Keratinocyte (primary cell): ENCODE data around the gene FAIM2. TPM values are rescaled to one million over a fixed set of nuclear protein-coding genes. Genes with fewer than 3 reads are reported as not detected.

ENCODE experiments used
- DNase-seq: peaks from one replicate; pipeline ENCODE4 v3.0.0-alpha.2; 2011; ENCODE audit warnings: low read depth, missing footprints, low spot score
- FAIRE-seq: peaks from 2 replicates; lab custom pipeline; 2011; peaks lifted over from hg19 to GRCh38; lab: Jason Lieb, UNC
- H2AFZ ChIP-seq: 2 replicates; pipeline ENCODE4 v1.6.0; 2012; ENCODE audit warnings: low read length, control low read depth, inconsistent platforms; ENCODE audit not compliant: control insufficient read depth
- H3K27ac ChIP-seq: 2 replicates; pipeline ENCODE4 v1.5.1; 2011; ENCODE audit warnings: low read length; ENCODE audit not compliant: control insufficient read depth, insufficient read depth
- H3K27me3 ChIP-seq: 3 replicates; pipeline ENCODE4 v1.6.0; 2011; ENCODE audit warnings: low read length; ENCODE audit not compliant: control insufficient read depth, insufficient read depth; ENCODE audit errors: extremely low read depth
- H3K36me3 ChIP-seq, 2 experiments: 2 replicates in 1 of 2; 3 replicates in 1 of 2; pipeline ENCODE4 v1.5.1; 2011; ENCODE audit warnings: low read length in 2 of 2, mild to moderate bottlenecking in 1 of 2; ENCODE audit not compliant: control insufficient read depth in 2 of 2, insufficient read depth in 2 of 2; ENCODE audit errors: extremely low read depth in 1 of 2
- H3K4me1 ChIP-seq: 3 replicates; pipeline ENCODE4 v1.5.1; 2011; ENCODE audit warnings: low read length; ENCODE audit not compliant: control insufficient read depth, insufficient read depth; ENCODE audit errors: extremely low read depth
- H3K4me2 ChIP-seq: 3 replicates; pipeline ENCODE4 v1.6.0; 2011; ENCODE audit warnings: low read depth, low read length; ENCODE audit not compliant: control insufficient read depth, insufficient read depth; ENCODE audit errors: extremely low read depth
- H3K4me3 ChIP-seq, 3 experiments: fragments of 200-600 bp in 1 of 3; sonication (generic) in 1 of 3; 2 replicates in 2 of 3; 3 replicates in 1 of 3; pipeline ENCODE4 v1.5.1; 2011 to 2016; ENCODE audit warnings: low read length in 3 of 3, mild to moderate bottlenecking in 3 of 3, control low read depth in 2 of 3, inconsistent platforms in 1 of 3, low read depth in 1 of 3, mixed read lengths in 1 of 3, mixed run types in 1 of 3, moderate library complexity in 1 of 3; ENCODE audit not compliant: control insufficient read depth in 2 of 3, insufficient read depth in 2 of 3; ENCODE audit errors: extremely low read depth in 1 of 3
- H3K79me2 ChIP-seq: 2 replicates; pipeline ENCODE4 v1.6.0; 2012; ENCODE audit warnings: low read length; ENCODE audit not compliant: control insufficient read depth, insufficient read depth
- H3K9ac ChIP-seq: 3 replicates; pipeline ENCODE4 v1.6.0; 2011; ENCODE audit warnings: low read length; ENCODE audit not compliant: control insufficient read depth, insufficient read depth; ENCODE audit errors: extremely low read depth
- H3K9me1 ChIP-seq: 3 replicates; pipeline ENCODE4 v1.6.0; 2011; ENCODE audit warnings: low read length; ENCODE audit not compliant: control insufficient read depth, insufficient read depth; ENCODE audit errors: extremely low read depth
- H3K9me3 ChIP-seq: 2 replicates; pipeline ENCODE4 v1.5.1; 2012; ENCODE audit warnings: low read depth, low read length; ENCODE audit not compliant: control insufficient read depth
- H4K20me1 ChIP-seq: 3 replicates; pipeline ENCODE4 v1.6.0; 2011; ENCODE audit warnings: low read length; ENCODE audit not compliant: control insufficient read depth, insufficient read depth; ENCODE audit errors: extremely low read depth
- EZH2 ChIP-seq: IDR thresholded peaks from one replicate; pipeline ENCODE4 v1.6.1; 2012; ENCODE audit warnings: inconsistent platforms, mild to moderate bottlenecking, low read length, moderate library complexity
- dilution Hi-C: fragments of 300-500 bp; cut with MboI; formaldehyde crosslinking; loops from one replicate; pipeline ENCODE4 v1.7.0; 2020; ENCODE audit warnings: low sequenced_read_pairs; ENCODE audit not compliant: extremely low pct_ligation_motif_present
- polyA plus RNA-seq, 5 experiments: library from polyadenylated mRNA; depleted of rRNA in 3 of 5; stranded (reverse) in 3 of 5; stranded (forward) in 1 of 5; unstranded in 1 of 5; fragments of >200 nt; gene quantifications; 1 replicate in 1 of 5; 2 replicates in 3 of 5; 3 replicates in 1 of 5; pipeline versions ENCODE4 v1.2.1 to v1.2.3, GENCODE V29; 2011 to 2012; ENCODE audit warnings: missing spikeins in 2 of 5, low read depth in 1 of 5, low replicate concordance in 1 of 5
- TF ChIP-seq, protein P1 (sequence below), 3 experiments: IDR thresholded peaks in 1 of 3; conservative IDR thresholded peaks in 1 of 3; optimal IDR thresholded peaks in 1 of 3; 2 replicates in 2 of 3; 3 replicates in 1 of 3; pipeline versions ENCODE3 to v1.5.1; 2011; ENCODE audit warnings: low read length in 3 of 3, mild to moderate bottlenecking in 3 of 3, moderate library complexity in 2 of 3, control low read depth in 1 of 3, inconsistent platforms in 1 of 3; ENCODE audit not compliant: insufficient read depth in 2 of 3; ENCODE audit errors: extremely low read depth in 1 of 3

Gene FAIM2
- polyA plus RNA-seq, 1 donor (not counting 4 experiments of a cell fraction or from before 2014, with no cell fraction given), result not detected

DNA sequence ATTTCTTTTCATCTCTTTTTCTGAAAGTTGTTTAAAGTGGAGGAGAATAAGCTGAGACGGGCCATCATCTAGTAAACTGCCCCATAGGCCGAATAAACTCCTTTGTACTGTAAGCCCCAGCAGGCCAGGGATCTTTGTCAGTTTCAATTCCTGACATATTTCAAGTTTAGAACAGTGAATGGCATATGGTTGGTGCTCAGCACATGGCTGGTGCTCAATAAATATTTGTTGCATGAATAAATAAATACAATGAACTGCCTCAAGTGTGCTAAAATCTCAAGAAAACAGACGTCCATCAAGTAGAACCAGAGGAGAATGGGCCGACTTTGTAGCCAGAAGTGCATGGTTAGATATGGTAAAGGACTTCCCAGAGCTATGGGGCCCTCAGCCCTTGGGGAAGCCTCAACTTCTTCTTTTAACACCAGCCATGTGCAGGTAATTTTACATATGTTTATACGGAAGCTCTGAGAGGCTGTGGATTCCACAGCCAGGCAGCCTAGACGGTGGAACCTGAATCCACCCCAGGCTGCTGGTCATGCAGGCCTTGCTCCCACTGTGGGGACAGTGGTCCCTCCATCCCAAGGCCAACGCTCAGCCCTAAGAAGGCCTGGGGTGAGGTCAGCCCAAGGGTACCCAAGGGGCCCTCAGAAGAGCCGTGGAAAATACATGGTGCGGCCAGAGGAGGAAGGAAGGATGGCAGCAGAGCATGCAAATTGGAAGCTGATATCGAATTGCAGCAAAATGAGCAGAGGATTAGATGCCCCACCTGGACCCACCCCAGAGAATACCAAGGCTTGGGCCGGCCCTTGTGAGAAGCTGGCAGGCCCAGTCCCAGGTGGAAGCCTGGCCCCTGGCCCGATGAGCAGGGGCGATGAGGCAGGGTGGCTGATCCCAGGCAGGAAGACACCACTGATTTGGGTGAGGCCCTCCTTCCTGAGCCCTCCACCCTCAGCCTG is 38.1 kb upstream of the FAIM2 start:
- Histone ChIP-seq H3K4me1 (peaks cover 33% of the 10 kb centered on the region), H2AFZ (no peak overlapping the region), H3K79me2 (no peaks in the 10 kb centered on the region), H3K27ac (no peak overlapping the region), H3K9me3 (no peaks in the 10 kb centered on the region), H3K4me3 (no peak overlapping the region), H3K9ac (no peak overlapping the region), H3K27me3 (no peaks in the 10 kb centered on the region), H3K9me1 (no peaks in the 10 kb centered on the region), H3K4me2 (no peak overlapping the region), H3K36me3 (no peaks in the 10 kb centered on the region), H4K20me1 (no peaks in the 10 kb centered on the region)
- dilution Hi-C loops, result no loop called here
- TF ChIP-seq, protein P1, sequence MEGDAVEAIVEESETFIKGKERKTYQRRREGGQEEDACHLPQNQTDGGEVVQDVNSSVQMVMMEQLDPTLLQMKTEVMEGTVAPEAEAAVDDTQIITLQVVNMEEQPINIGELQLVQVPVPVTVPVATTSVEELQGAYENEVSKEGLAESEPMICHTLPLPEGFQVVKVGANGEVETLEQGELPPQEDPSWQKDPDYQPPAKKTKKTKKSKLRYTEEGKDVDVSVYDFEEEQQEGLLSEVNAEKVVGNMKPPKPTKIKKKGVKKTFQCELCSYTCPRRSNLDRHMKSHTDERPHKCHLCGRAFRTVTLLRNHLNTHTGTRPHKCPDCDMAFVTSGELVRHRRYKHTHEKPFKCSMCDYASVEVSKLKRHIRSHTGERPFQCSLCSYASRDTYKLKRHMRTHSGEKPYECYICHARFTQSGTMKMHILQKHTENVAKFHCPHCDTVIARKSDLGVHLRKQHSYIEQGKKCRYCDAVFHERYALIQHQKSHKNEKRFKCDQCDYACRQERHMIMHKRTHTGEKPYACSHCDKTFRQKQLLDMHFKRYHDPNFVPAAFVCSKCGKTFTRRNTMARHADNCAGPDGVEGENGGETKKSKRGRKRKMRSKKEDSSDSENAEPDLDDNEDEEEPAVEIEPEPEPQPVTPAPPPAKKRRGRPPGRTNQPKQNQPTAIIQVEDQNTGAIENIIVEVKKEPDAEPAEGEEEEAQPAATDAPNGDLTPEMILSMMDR (optimal IDR thresholded peaks at IDR 0.05 in 1 of 3, IDR thresholded peaks at IDR 0.05 in 1 of 3, conservative IDR thresholded peaks at IDR 0.05 in 1 of 3; ENCODE audit: extremely low read depth in 1 of 3, insufficient read depth in 2 of 3, low read length in 3 of 3), result no peak
- TF ChIP-seq EZH2, result no peak
- DNase-seq, result no peak
- FAIRE-seq, result no peak

DNA sequence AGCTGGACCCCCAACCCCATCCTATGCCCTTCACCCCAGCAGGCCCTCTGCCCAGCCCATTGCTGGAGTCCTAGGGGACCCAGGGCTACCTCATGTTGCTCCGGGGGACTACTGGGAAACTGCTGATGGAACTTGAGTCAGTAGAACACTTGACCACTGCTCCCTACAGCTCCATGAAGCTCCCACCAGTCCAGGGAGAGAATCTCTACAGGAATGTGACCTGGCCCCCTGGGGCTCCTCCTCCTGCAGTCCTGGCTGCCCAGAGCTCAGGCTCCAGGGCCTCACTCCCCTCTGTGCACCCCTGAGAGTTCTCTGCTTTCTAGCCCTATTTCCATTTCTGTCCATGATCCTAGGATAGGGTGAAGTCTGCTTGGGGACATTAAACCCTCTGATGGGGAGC is 36.0 kb upstream of the FAIM2 start:
- no peak for TF ChIP-seq EZH2
- TF ChIP-seq, protein P1 (optimal IDR thresholded peaks at IDR 0.05 in 1 of 3, IDR thresholded peaks at IDR 0.05 in 1 of 3, conservative IDR thresholded peaks at IDR 0.05 in 1 of 3; ENCODE audit: extremely low read depth in 1 of 3, insufficient read depth in 2 of 3, low read length in 3 of 3), result no peak
- Histone ChIP-seq H3K27me3 (no peaks in the 10 kb centered on the region), H3K79me2 (no peaks in the 10 kb centered on the region), H3K9me1 (no peaks in the 10 kb centered on the region), H3K4me3 (no peak overlapping the region), H2AFZ (no peak overlapping the region), H3K4me1 (peaks cover 31% of the 10 kb centered on the region), H3K27ac (no peak overlapping the region), H4K20me1 (no peaks in the 10 kb centered on the region), H3K4me2 (no peak overlapping the region), H3K36me3 (no peaks in the 10 kb centered on the region), H3K9ac (no peak overlapping the region), H3K9me3 (no peaks in the 10 kb centered on the region)
- FAIRE-seq (no peak), DNase-seq (no peak)
- dilution Hi-C loops, result no loop called here
